Inferior parietal cortex (tissue), 1 donor: ENCODE data around the gene MOB4.
"Not testable (repeated sequence)": the region's sequence is repeated elsewhere in the genome, so short reads cannot be mapped to it uniquely, and the experiment has no call there.

ENCODE experiments used
- DNase-seq: peaks from one replicate; pipeline ENCODE4 v3.0.0-alpha.2; 2016; ENCODE audit errors: extremely low spot score

MOB4 gene

GRCh38 chr2:197514754-197515153, 1.1 kb upstream of the MOB4 start:
- DNase-seq: no peak

GRCh38 chr2:197515315-197515738, 539 bp upstream of the MOB4 start:
- peak; percentile 72 for DNase-seq

GRCh38 chr2:197516393-197516761, 511 bp downstream of the MOB4 start:
- no peak for DNase-seq

- no peak for DNase-seq
These were observed 1.3 kb downstream of the MOB4 start for GRCh38 chr2:197517150-197517549.

- no peak for DNase-seq
These were observed 22.5 kb downstream of the MOB4 start for GRCh38 chr2:197538412-197538811.

GRCh38 chr2:197539734-197540133, 23.9 kb downstream of the MOB4 start:
- no peak for DNase-seq

GRCh38 chr2:197543206-197543605, 27.3 kb downstream of the MOB4 start:
- no peak for DNase-seq

GRCh38 chr2:197547163-197547900, 31.5 kb downstream of the MOB4 start:
- no peak for DNase-seq

GRCh38 chr2:197548582-197548981, 32.7 kb downstream of the MOB4 start:
- no peak for DNase-seq

GRCh38 chr2:197551260-197551659, 35.4 kb downstream of the MOB4 start:
- DNase-seq: not testable (repeated sequence)

- DNase-seq: no peak
These were observed 39.6 kb downstream of the MOB4 start for GRCh38 chr2:197555467-197555866.

GRCh38 chr2:197556456-197556855, 40.6 kb downstream of the MOB4 start:
- no peak for DNase-seq

GRCh38 chr2:197558393-197558792, 42.5 kb downstream of the MOB4 start:
- DNase-seq: no peak

- peak; percentile 15 for DNase-seq
These were observed 43.8 kb downstream of the MOB4 start for GRCh38 chr2:197559681-197560080.

- DNase-seq: peak; percentile 58
These were observed 44.3 kb downstream of the MOB4 start for GRCh38 chr2:197560146-197560665.

- DNase-seq: no peak
These were observed 55.9 kb downstream of the MOB4 start for GRCh38 chr2:197571627-197572271.

- no peak for DNase-seq
These were observed 57.7 kb downstream of the MOB4 start for GRCh38 chr2:197573608-197574007.

GRCh38 chr2:197575987-197576386, 60.1 kb downstream of the MOB4 start:
- DNase-seq: no peak

- no peak for DNase-seq
These were observed 60.8 kb downstream of the MOB4 start for GRCh38 chr2:197576631-197577030.

- no peak for DNase-seq
These were observed 61.6 kb downstream of the MOB4 start for GRCh38 chr2:197577446-197577845.

GRCh38 chr2:197578294-197578693, 62.4 kb downstream of the MOB4 start:
- not testable (repeated sequence) for DNase-seq

GRCh38 chr2:197580166-197580565, 64.3 kb downstream of the MOB4 start:
- not testable (repeated sequence) for DNase-seq

GRCh38 chr2:197587255-197587654, 71.4 kb downstream of the MOB4 start:
- not testable (repeated sequence) for DNase-seq
